SKM-1 (cell line): ENCODE measurements around the gene OR51I2.

Experiments used
- DNase-seq: peaks from one replicate; lab custom pipeline; 2025; ENCODE audit not compliant: unreplicated experiment; lab: John Stamatoyannopoulos, UW

The OR51I2 gene

GRCh38 chr11:5505363-5506048 is 56.4 kb downstream of the OR51I2 start:
- no peak for DNase-seq
